ENCODE results near the gene COA1.
"Not testable (repeated sequence)": the region's sequence is repeated elsewhere in the genome, so short reads cannot be mapped to it uniquely, and the experiment has no call there.

Gene COA1

GRCh38 chr7:43727003-43727402 is 2.3 kb downstream of the COA1 start:
- no peak for DNase-seq (ENCODE audit: low spot score)

- no peak for DNase-seq (ENCODE audit: low spot score)
These were observed 2.9 kb downstream of the COA1 start for GRCh38 chr7:43726466-43726865.

- DNase-seq (ENCODE audit: low spot score), result no peak
These were observed 4.1 kb downstream of the COA1 start for GRCh38 chr7:43725251-43725650.

- no peak for DNase-seq (ENCODE audit: low spot score)
These were observed 6.3 kb downstream of the COA1 start for GRCh38 chr7:43723007-43723341.

GRCh38 chr7:43721193-43721806 is 8.0 kb downstream of the COA1 start:
- DNase-seq (ENCODE audit: low spot score), result peak; percentile 65

DNA sequence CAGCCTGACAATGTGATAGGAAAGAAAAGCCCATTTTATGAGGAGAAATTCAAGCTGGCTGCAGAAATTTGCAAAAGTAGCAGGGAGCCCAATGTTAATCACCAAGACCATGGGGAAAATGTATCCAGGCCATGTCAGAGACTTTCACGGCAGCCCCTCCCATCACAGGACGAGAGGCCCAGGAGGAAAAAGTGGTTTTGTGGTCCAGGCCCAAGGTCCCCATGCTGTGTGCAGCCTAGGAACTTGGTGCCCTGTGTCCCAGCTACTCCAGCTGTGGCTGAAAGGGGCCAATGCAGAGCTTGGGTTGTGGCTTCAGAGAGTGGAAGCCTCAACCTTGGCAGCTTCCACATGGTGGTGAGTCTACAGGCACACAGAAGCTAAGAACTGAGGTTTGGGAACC is 12.7 kb downstream of the COA1 start:
- no peak for DNase-seq (ENCODE audit: low spot score)

GRCh38 chr7:43715966-43716365 is 13.4 kb downstream of the COA1 start:
- not testable (repeated sequence) for DNase-seq (ENCODE audit: low spot score)

DNA sequence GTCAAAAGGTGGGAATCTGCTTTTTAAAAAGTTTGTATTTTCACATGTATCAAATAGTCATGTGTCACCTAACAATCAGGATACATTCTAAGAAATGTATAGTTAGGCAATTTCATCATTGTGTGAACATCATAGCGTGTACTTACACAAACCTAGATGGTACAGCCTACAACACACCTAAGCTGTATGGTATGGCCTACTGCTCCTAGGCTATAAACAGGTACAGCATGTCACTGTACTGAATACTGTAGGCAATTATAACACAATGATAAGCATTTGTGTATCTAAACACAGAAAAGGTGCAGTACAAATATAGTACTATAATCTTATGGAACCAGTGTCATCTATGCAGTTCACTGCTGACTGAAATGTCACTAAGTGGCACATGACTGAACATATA is 17.8 kb downstream of the COA1 start:
- no peak for DNase-seq (ENCODE audit: low spot score)

DNA sequence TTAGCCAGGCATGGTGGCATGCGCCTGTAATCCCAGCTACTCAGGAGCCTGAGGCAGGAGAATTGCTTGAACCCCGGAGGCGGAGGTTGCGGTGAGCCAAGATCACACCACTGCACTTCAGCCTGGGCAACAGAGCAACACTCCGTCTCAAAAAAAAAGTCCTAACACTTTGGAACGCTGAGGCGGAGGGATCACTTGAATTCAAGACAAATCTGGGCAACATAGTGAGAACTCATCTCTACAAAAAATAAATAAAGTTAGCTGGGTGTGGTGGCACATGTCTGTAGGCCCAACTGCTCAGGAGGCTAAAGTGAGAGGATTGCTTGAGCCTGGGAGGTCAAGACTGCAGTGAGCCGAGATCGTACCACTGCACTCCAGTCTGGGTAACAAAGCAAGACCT is 21.3 kb downstream of the COA1 start:
- DNase-seq (ENCODE audit: low spot score), result not testable (repeated sequence)

DNA sequence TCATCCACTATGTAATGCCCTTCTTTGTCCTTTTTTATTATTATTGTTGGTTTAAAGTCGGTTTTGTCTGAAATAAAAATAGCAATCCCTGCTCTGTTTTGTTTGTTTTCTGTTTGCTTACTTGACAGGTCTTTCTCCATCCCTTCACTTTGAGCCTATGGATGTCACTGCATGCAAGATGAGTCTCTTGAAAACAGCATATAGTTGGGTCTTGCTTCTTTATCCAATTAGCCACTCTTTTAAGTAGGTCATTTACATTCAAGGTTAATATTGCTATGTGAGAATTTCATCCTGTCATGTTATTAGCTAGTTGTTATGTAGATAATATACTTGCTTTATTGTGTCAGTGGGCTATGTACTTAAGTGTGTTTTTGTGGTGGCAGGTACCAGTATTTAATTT is 25.8 kb downstream of the COA1 start:
- DNase-seq (ENCODE audit: low spot score), result no peak

DNA sequence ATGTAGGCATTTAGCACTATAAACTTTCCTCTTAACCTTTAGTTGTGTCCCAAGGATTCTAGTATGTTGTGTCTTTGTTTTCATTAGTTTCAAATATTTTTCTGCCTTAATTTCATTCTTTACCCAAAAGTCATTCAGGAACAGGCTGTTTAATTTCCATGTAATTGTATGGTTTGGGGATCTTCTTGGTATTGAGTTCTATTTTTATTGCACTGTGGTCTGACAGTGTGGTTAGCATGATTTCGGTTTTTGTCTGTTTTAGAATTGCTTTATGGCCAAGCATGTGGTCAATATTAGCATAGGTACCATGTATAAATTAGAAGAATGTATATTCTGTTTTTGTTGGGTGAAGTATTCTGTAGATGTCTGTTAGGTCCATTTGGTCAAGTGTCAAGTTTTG is 26.3 kb downstream of the COA1 start:
- no peak for DNase-seq (ENCODE audit: low spot score)

DNA sequence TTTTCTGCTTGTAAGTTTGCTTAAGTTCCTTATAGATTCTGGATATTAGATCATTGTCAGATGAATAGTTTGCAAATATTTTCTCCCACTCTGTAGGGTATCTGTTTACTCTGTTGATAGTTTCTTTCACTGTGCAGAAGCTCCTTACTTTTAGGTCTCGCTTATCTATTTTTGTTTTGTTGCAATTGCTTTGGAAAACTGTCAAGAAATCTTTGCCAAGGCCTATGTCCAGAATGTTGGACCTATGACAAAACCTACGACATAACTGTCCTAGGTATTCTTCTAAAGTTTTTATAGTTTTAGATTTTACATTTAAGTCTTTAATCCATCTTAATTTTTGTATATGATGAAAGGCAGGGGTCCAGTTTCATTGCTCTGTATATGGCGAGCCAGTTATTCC is 27.4 kb downstream of the COA1 start:
- no peak for DNase-seq (ENCODE audit: low spot score)

- no peak for DNase-seq (ENCODE audit: low spot score)
These were observed 27.8 kb downstream of the COA1 start for GRCh38 chr7:43701500-43701854.

DNA sequence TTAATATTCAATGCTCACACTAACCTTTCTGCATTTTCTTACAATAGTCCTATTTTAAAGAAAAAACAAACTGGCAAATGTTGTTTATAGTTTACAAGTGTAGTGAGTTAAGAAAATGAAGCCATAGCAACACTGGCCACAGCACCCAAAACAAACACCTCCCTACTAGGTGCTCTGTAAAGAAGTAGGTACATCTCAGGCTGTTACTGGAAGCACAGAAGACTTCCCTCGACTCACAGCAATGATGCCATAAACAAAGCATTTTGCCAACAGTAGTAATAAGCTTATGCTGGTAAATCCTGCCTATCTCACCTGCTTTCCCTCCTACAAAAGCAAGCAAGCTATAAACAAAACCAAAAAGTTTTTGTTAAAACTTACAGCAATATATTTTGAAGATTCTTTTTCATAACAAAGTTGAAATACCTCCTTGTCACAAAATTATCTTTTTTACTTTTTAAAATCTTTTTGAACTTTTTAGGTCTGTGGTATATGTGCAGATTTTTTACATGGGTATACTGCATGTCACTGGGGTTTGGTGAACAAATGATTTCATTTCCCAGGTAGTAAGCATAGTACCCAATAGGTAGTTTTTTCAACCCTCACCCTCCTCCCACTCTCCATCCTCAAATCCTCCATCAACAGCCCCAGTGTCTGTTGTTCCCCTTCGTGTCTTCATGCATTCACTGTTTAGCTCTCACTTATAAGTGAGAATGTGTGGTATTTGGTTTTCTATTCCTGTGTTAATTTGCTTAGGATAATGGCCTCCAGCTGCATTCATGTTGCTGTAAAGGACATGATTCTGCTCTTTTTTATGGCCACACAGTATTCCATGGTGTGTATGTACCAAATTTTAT is 28.4 kb downstream of the COA1 start:
- DNase-seq (ENCODE audit: low spot score), result no peak

- DNase-seq (ENCODE audit: low spot score), result peak; percentile 76
These were observed 29.2 kb downstream of the COA1 start for GRCh38 chr7:43700059-43700501.

GRCh38 chr7:43698460-43699255 is 30.7 kb downstream of the COA1 start:
- no peak for DNase-seq (ENCODE audit: low spot score)

DNA sequence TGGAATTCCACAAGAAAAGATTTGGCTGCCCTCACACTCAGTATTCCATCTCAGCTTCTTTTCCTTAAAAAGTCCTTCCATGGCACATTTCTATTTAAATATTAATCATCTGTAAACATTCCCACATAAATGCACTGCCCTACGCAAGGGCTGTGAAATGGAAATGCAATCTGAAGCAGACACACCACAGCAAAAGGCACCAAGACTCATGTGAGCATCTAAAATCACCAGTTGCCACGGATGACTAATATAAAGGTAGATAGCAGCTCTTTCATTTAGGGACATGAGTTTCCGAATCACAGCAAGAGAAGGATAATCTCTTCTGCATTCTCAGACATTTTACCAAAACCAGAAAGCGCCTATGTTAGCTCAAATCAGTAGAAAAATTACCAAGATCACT is 31.6 kb downstream of the COA1 start:
- DNase-seq (ENCODE audit: low spot score), result no peak

- DNase-seq (ENCODE audit: low spot score), result no peak
These were observed 34.0 kb downstream of the COA1 start for GRCh38 chr7:43695365-43695764.

DNA sequence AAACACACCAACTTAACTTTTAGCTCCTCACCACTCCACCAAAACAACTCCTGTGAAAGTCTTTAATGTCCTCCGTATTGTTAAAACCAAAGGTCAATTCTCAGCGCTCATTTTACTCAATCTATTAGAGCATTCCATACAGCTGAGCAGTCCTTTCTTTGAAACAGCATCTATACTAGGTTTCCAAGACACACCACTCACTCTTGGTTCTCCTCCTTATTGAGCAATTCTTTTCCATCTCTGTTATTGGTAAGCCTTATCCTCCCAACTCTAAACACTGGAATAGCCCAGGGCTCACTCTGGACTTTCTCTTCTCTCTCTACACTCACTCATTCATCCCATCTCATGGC is 34.9 kb downstream of the COA1 start:
- no peak for DNase-seq (ENCODE audit: low spot score)

DNA sequence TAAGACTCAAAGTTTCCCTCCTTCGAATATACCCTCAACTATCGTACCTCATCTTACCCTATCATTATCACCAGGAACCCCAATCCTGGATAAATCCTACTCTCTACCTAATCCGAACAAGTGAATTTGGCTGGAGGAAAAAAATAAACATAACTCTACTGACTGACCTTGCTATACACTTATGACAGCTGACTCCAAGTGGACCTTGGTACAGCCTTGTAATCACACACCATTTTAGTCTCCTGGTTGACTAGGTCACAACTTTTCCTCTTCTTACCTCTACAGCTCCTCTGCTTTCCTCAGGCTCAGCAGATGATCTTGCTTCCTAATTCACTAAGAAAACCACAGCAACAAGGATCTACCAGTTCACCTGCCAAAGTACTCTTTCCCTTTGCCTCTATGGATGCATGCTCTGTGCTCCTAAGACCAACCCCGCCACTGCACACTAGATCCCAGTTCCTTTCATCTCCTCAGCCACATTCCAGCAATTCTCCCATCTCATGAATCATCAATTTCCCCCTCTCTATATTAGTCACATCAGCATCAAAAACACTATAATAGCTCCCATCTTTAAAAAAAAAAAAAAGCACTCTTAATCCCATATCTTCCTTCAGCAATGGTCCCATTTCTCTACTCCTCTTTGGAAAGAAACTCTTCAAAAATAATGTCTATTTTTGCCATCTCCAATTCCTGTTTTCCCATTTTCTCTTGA is 35.5 kb downstream of the COA1 start:
- DNase-seq (ENCODE audit: low spot score), result peak; percentile 59

GRCh38 chr7:43692582-43693373 is 36.5 kb downstream of the COA1 start:
- no peak for DNase-seq (ENCODE audit: low spot score)

- DNase-seq (ENCODE audit: low spot score), result no peak
These were observed 37.7 kb downstream of the COA1 start for GRCh38 chr7:43691611-43692010.

Measured in kidney capillary endothelial cell (primary cell).